GM21619 (cell line): ENCODE results near the gene PRRT4.

Source experiments
- ATAC-seq: cut with Tn5 transposase; IDR thresholded peaks from one replicate; pipeline ENCODE4 v1.9.1; 2021; ENCODE audit not compliant: unreplicated experiment

PRRT4 gene

GRCh38 chr7:128361411-128362379 lies at the start of gene PRRT4:
PRRT4 (minus strand) TSS chr7:128361690.
- ATAC-seq: no peak

- no peak for ATAC-seq
These were observed 48.9 kb upstream of the PRRT4 start for GRCh38 chr7:128410451-128410753.

GRCh38 chr7:128409596-128410450 lies 48.3 kb upstream of the PRRT4 start, which contains the start of gene IMPDH1:
IMPDH1 (minus strand) TSS chr7:128409982; CDS start chr7:128409901, 81 bp downstream.
- peak; percentile 73 for ATAC-seq

- ATAC-seq: no peak
These were observed 47.5 kb upstream of the PRRT4 start for GRCh38 chr7:128408709-128409595.

- ATAC-seq: no peak
These were observed 46.5 kb upstream of the PRRT4 start for GRCh38 chr7:128407751-128408708.

GRCh38 chr7:128407233-128407589 lies 45.7 kb upstream of the PRRT4 start:
- no peak for ATAC-seq

- ATAC-seq: no peak
These were observed 45.1 kb upstream of the PRRT4 start for GRCh38 chr7:128406314-128407232.

- no peak for ATAC-seq
These were observed 44.2 kb upstream of the PRRT4 start for GRCh38 chr7:128405471-128406313.

GRCh38 chr7:128404886-128405470 lies 43.5 kb upstream of the PRRT4 start:
- ATAC-seq: no peak

- ATAC-seq: no peak
These were observed 42.7 kb upstream of the PRRT4 start for GRCh38 chr7:128404143-128404681.

- no peak for ATAC-seq
These were observed 42.2 kb upstream of the PRRT4 start for GRCh38 chr7:128403676-128404075.

GRCh38 chr7:128402356-128402755 lies 40.9 kb upstream of the PRRT4 start:
- no peak for ATAC-seq

- ATAC-seq: no peak
These were observed 39.1 kb upstream of the PRRT4 start for GRCh38 chr7:128400566-128400965.

GRCh38 chr7:128399991-128400390 lies 38.5 kb upstream of the PRRT4 start:
- no peak for ATAC-seq

- ATAC-seq: no peak
These were observed 37.3 kb upstream of the PRRT4 start for GRCh38 chr7:128398841-128399135.

GRCh38 chr7:128398016-128398840 lies 36.7 kb upstream of the PRRT4 start:
- ATAC-seq: no peak
